Neuronal stem cell (in vitro differentiated cells): ENCODE data around the gene BBS9.

Source experiments
- DNase-seq: peaks from one replicate; pipeline ENCODE4 v3.0.0-alpha.2; 2013; ENCODE audit warnings: low spot score
- H2AFZ ChIP-seq: one replicate; pipeline ENCODE4 v1.6.1; 2013; ENCODE audit warnings: mild to moderate bottlenecking, low read length, inconsistent platforms
- H2AK5ac ChIP-seq: 2 replicates; pipeline ENCODE4 v1.6.1; 2013; ENCODE audit warnings: low read depth, mild to moderate bottlenecking, inconsistent platforms, low read length, moderate library complexity, mixed read lengths
- H2BK120ac ChIP-seq: 2 replicates; pipeline ENCODE4 v1.6.1; 2013; ENCODE audit warnings: low read depth, mild to moderate bottlenecking, inconsistent platforms, low read length, moderate library complexity, mixed read lengths
- H2BK12ac ChIP-seq: one replicate; pipeline ENCODE4 v1.6.1; 2013; ENCODE audit warnings: low read length, inconsistent platforms
- H2BK15ac ChIP-seq: 2 replicates; pipeline ENCODE4 v1.6.1; 2013; ENCODE audit warnings: mild to moderate bottlenecking, low read length, inconsistent platforms, mixed read lengths
- H2BK5ac ChIP-seq: one replicate; pipeline ENCODE4 v1.6.1; 2013; ENCODE audit warnings: inconsistent platforms, mild to moderate bottlenecking, low read length, moderate library complexity
- H3K14ac ChIP-seq: one replicate; pipeline ENCODE4 v1.6.1; 2013; ENCODE audit warnings: low read length, inconsistent platforms
- H3K18ac ChIP-seq: 2 replicates; pipeline ENCODE4 v1.6.1; 2013; ENCODE audit warnings: low read length, inconsistent platforms
- H3K23ac ChIP-seq: 2 replicates; pipeline ENCODE4 v1.6.1; 2013; ENCODE audit warnings: low read depth, mild to moderate bottlenecking, mixed read lengths, low read length, inconsistent platforms; ENCODE audit not compliant: poor library complexity
- H3K27ac ChIP-seq: replicated peaks from 3 replicates; pipeline ENCODE4 v1.5.1; 2013; ENCODE audit warnings: low read length, inconsistent platforms
- H3K27me3 ChIP-seq, 3 experiments: 2 replicates each; pipeline ENCODE4 v1.6.1; 2013; ENCODE audit warnings: low read length in 3 of 3, mild to moderate bottlenecking in 2 of 3, inconsistent platforms in 1 of 3, low read depth in 1 of 3, mixed read lengths in 1 of 3, moderate library complexity in 1 of 3; ENCODE audit not compliant: control insufficient read depth in 3 of 3, insufficient read depth in 3 of 3
- H3K36me3 ChIP-seq, 2 donors: replicated peaks in 1 of 2; 2 replicates each; pipeline ENCODE4 v1.6.1; 2013; ENCODE audit warnings: low read length in 2 of 2; ENCODE audit not compliant: control insufficient read depth in 2 of 2, insufficient read depth in 2 of 2
- H3K4ac ChIP-seq: 2 replicates; pipeline ENCODE4 v1.6.1; 2013; ENCODE audit warnings: inconsistent platforms, mild to moderate bottlenecking, low read length, moderate library complexity
- H3K4me1 ChIP-seq, 2 donors: 1 replicate in 1 of 2; 2 replicates in 1 of 2; pipeline ENCODE4 v1.6.1; 2013; ENCODE audit warnings: low read length in 2 of 2, low read depth in 1 of 2; ENCODE audit not compliant: control insufficient read depth in 2 of 2, insufficient read depth in 1 of 2
- H3K4me2 ChIP-seq: one replicate; pipeline ENCODE4 v1.6.1; 2013; ENCODE audit warnings: mild to moderate bottlenecking, low read length, inconsistent platforms; ENCODE audit not compliant: insufficient read depth, poor library complexity, severe bottlenecking
- H3K4me3 ChIP-seq, 2 donors: 2 replicates each; pipeline ENCODE4 v1.5.1; 2013; ENCODE audit warnings: low read length in 2 of 2, mild to moderate bottlenecking in 2 of 2, inconsistent platforms in 1 of 2, moderate library complexity in 1 of 2
- H3K79me1 ChIP-seq: one replicate; pipeline ENCODE4 v1.6.1; 2013; ENCODE audit warnings: low read depth, mild to moderate bottlenecking, inconsistent platforms, low read length, moderate library complexity
- H3K9ac ChIP-seq: one replicate; pipeline ENCODE4 v1.6.1; 2013; ENCODE audit warnings: mild to moderate bottlenecking, low read depth, low read length, inconsistent platforms; ENCODE audit not compliant: poor library complexity
- H3K9me3 ChIP-seq, 2 donors: replicated peaks in 1 of 2; 2 replicates each; pipeline versions ENCODE3 to v1.6.1; 2013; ENCODE audit warnings: low read length in 2 of 2, mild to moderate bottlenecking in 2 of 2, inconsistent platforms in 1 of 2, low read depth in 1 of 2, mixed read lengths in 1 of 2, moderate library complexity in 1 of 2; ENCODE audit not compliant: control insufficient read depth in 2 of 2, insufficient read depth in 1 of 2
- H4K8ac ChIP-seq: one replicate; pipeline ENCODE4 v1.6.1; 2013; ENCODE audit warnings: low read depth, mild to moderate bottlenecking, inconsistent platforms, low read length, moderate library complexity
- H4K91ac ChIP-seq: one replicate; pipeline ENCODE4 v1.6.1; 2013; ENCODE audit warnings: low read length, low read depth, mild to moderate bottlenecking, inconsistent platforms; ENCODE audit not compliant: poor library complexity
- WGBS, 2 donors: extraction: QIAGEN DNeasy Blood & Tissue Kit; methylation state at CpG; one replicate each; pipeline ENCODE4 v1.1.7; 2013; ENCODE audit warnings: missing lambda C conversion rate in 2 of 2, mixed read lengths in 1 of 2; ENCODE audit not compliant: insufficient read length in 2 of 2, insufficient replicate concordance in 1 of 2; ENCODE audit errors: extremely low coverage in 2 of 2; 5-methylcytosine and 5-hydroxymethylcytosine counted together

The BBS9 gene

DNA sequence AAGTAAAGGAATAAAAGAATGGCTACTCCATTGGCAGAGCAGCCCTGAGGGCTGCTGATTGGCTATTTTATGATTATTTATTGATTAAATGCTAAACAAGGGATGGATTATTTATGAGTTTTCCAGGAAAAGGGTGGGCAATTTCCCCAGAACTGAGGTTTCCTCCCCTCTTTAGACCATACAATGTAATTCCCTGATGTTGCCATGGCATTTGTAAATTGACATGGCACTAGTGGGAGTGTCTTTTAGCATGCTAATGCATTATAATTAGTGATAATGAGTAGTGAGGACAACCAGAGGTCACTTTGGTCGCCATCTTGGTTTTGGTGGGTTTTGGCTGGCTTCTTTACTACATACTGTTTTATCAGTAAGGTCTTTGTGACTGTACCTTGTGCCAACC is 55.5 kb downstream of the BBS9 start:
- Histone ChIP-seq H3K4me2 (no peak overlapping the region), H3K36me3 (peaks cover 0 to 2% of the 10 kb centered on the region in 2 donors), H2AFZ (no peak overlapping the region), H3K9me3 (peaks cover 3 to 5% of the 10 kb centered on the region in 2 donors), H3K23ac (no peak overlapping the region), H2BK5ac (no peak overlapping the region), H4K8ac (no peak overlapping the region), H3K9ac (no peak overlapping the region), H3K27me3 (no peaks in the 10 kb centered on the region), H2BK12ac (no peak overlapping the region), H3K4ac (no peak overlapping the region), H3K14ac (no peak overlapping the region), H2BK120ac (no peak overlapping the region), H3K4me3 (no peak overlapping the region), H4K91ac (no peak overlapping the region), H3K79me1 (peaks cover 2% of the 10 kb centered on the region), H2AK5ac (no peak overlapping the region), H2BK15ac (no peak overlapping the region), H3K4me1 (no peaks in the 10 kb centered on the region), H3K27ac (no peak overlapping the region), H3K18ac (no peak overlapping the region)
- WGBS, 2 donors, result no CpG with 5 or more reads among the region's 1 CpG
- DNase-seq, result no peak

DNA sequence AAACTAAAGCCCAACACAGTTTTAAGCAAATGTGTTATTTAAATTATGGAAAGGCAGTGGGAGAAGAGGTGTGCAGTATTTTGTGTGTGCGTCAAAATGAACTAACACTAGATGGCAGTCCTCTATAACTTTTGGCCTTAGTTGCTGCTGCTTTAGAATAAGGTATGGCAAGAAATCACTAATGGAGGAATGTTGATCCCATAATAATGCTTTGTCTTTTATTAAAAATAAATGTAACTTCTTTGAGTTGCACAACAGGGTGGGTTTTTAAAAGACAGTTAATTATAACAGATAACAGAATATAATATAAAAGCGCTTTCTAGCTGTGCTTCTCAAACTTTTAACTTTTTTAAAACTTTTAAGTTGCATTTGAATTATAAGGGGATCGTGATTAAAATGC is 56.4 kb downstream of the BBS9 start:
- H3K27ac ChIP-seq, result no peak overlapping the region
- H2BK120ac ChIP-seq, result no peak overlapping the region
- H3K27me3 ChIP-seq, result no peaks in the 10 kb centered on the region
- no peak overlapping the region for H2BK12ac ChIP-seq
- H2AFZ ChIP-seq, result no peak overlapping the region
- H3K79me1 ChIP-seq, result peaks cover 1% of the 10 kb centered on the region
- no peak overlapping the region for H3K4me3 ChIP-seq
- no peak overlapping the region for H3K9ac ChIP-seq
- no peak overlapping the region for H2AK5ac ChIP-seq
- peaks cover 0 to 2% of the 10 kb centered on the region in 2 donors for H3K36me3 ChIP-seq
- H4K8ac ChIP-seq, result no peak overlapping the region
- H3K14ac ChIP-seq, result no peak overlapping the region
- no peak overlapping the region for H3K4me2 ChIP-seq
- H3K4ac ChIP-seq, result no peak overlapping the region
- H2BK5ac ChIP-seq, result no peak overlapping the region
- no CpG with 5 or more reads among the region's 3 CpGs for WGBS, 2 donors
- H3K9me3 ChIP-seq, result peaks cover 2 to 3% of the 10 kb centered on the region in 2 donors
- H3K23ac ChIP-seq, result no peak overlapping the region
- H2BK15ac ChIP-seq, result no peak overlapping the region
- DNase-seq, result peak; percentile 53
- no peak overlapping the region for H3K18ac ChIP-seq
- no peak overlapping the region for H4K91ac ChIP-seq
- no peaks in the 10 kb centered on the region for H3K4me1 ChIP-seq

DNA sequence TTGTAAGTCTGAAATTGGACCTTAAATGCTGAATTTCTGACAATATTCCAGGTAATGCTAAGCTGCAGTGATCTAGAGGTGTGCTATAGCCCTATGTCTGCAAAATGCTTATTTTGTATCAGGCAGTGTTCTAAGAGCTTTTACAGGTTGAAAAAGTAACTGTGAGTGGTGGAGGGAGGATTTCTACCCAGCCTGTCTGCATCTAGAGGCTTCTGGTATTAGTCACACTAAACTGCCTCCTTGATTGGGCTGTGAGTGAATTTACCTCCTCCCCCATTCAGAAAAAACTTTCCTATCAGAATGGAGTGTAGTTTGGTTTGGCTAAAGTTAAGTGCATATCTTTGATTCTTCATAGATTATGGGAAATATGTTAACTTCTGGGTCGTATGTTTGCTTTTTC is 56.8 kb downstream of the BBS9 start:
- H3K27ac ChIP-seq, result no peak overlapping the region
- no peak overlapping the region for H3K9ac ChIP-seq
- no CpG with 5 or more reads among the region's 1 CpG for WGBS, 2 donors
- no peak overlapping the region for H3K4ac ChIP-seq
- H3K14ac ChIP-seq, result no peak overlapping the region
- no peaks in the 10 kb centered on the region for H3K79me1 ChIP-seq
- H3K4me2 ChIP-seq, result no peak overlapping the region
- H3K18ac ChIP-seq, result no peak overlapping the region
- no peak overlapping the region for H2AFZ ChIP-seq
- no peaks in the 10 kb centered on the region for H3K27me3 ChIP-seq
- H2AK5ac ChIP-seq, result no peak overlapping the region
- DNase-seq, result no peak
- no peak overlapping the region for H4K91ac ChIP-seq
- no peak overlapping the region for H2BK120ac ChIP-seq
- H3K4me1 ChIP-seq, result peaks cover 0 to 1% of the 10 kb centered on the region in 2 donors
- H3K23ac ChIP-seq, result no peak overlapping the region
- H3K4me3 ChIP-seq, result no peak overlapping the region
- no peak overlapping the region for H2BK12ac ChIP-seq
- H2BK5ac ChIP-seq, result no peak overlapping the region
- H4K8ac ChIP-seq, result no peak overlapping the region
- H3K36me3 ChIP-seq, result no peaks in the 10 kb centered on the region
- no peaks in the 10 kb centered on the region for H3K9me3 ChIP-seq
- no peak overlapping the region for H2BK15ac ChIP-seq

DNA sequence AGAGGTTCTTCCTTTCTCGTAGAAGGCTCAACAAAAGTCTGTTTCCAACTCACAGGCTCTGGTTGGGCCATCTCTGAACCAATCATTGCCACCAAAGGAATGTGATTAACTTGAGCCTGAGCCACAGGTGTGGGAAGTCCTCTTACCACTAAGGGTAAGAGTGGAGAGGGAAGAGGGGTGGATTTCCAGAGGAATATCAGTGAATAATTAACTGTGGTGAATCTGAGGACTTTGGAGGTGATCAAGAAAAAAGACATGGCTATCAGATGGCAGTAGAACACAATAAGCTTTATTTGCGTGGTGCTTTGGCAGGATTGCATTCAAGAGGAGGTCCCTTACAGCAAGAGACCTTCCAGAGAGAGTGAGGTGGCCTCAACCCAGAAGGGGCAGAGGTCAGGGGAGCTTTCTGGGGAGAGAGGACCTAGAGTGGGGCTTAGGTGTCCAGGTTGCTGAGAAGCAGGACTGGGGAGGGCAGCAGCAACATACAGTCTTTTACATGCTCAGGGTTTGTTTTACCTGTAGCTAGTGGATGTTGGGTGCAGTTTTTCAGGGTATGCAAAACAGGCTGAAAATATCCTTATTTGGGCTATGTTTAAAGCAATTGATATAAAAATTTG is 61.4 kb downstream of the BBS9 start:
- Histone ChIP-seq H3K79me1 (no peaks in the 10 kb centered on the region), H2BK120ac (no peak overlapping the region), H2BK12ac (no peak overlapping the region), H3K9ac (no peak overlapping the region), H2BK15ac (no peak overlapping the region), H2AK5ac (no peak overlapping the region), H2AFZ (no peak overlapping the region), H3K4me2 (no peak overlapping the region), H3K14ac (no peak overlapping the region), H3K27me3 (no peaks in the 10 kb centered on the region), H3K27ac (no peak overlapping the region), H3K9me3 (no peaks in the 10 kb centered on the region), H3K4me3 (no peak overlapping the region), H3K23ac (no peak overlapping the region), H3K4ac (no peak overlapping the region), H4K8ac (no peak overlapping the region), H3K36me3 (no peaks in the 10 kb centered on the region), H3K18ac (no peak overlapping the region), H4K91ac (no peak overlapping the region), H2BK5ac (no peak overlapping the region), H3K4me1 (peaks cover 0 to 1% of the 10 kb centered on the region in 2 donors)
- no CpG with 5 or more reads among the region's 2 CpGs for WGBS, 2 donors
- no peak for DNase-seq
